ENCODE measurements around the gene PVR. TPM values are rescaled to one million over a fixed set of nuclear protein-coding genes. Genes with fewer than 3 reads are reported as not detected.

PVR gene
- polyA plus RNA-seq, 3 donors: 31.9 to 37.7 (median 34.1) TPM

DNA sequence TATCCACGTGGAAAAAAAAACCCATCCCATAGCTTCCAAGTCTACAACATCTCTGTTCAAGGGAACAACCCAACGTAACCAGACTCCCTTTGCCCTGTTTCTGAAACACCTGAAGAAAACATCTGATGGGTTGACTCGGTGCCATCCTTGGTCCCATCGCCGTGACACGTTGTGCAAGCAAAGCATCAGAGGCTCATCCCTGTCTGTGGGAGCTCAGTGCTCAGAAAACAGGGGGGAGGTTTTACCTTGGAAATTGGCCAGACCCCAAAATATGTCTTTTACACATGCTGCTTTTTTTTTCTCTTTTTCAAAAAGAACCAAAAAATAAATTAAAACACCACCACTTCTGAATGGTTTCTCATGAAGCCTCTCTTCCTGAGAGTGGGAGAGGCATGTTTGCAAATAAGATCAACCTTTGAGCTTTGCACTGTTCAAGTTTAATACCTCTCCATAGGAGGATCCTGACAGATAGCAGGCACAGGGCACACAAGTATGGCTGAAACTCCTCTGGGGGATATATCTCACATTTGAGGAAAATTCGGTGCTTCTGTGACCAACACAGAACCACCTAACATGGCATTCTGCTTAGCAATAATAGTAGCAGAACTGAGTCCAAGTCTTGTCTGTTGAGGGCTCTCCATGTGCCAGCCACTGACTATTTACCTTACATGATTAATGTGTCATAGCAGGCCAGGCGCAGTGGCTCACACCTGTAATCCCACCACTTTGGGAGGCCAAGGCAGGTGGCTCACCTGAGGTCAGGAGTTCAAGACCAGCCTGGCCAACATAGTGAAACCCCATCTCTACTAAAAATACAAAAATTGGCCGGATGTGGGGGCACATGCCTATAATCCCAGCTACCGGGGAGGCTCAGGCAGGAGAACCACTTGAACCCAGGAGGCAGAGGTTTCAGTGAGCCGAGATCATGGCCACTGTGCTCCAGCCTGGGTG is 7.0 kb upstream of the PVR start:
- no peak for DNase-seq (ENCODE audit: extremely low read depth in 1 of 11, low read depth in 9 of 11, low spot score in 4 of 11)

DNA sequence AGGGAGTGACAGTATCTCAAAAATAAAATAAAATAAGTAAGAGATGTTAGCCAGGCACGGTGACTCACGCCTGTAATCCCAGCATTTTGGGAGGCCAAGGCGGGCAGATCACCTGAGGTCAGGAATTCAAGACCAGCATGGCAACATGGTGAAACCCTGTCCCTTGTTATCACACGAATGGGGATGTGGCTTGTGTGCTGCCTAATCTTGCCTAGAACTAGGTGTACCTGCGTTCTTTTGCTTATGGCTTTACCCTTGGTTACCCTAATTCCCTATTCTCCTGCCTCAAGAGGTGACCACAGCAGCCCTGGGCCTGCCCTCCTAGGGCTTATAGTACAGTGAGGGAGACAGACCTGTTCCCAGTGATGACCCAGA is 6.3 kb upstream of the PVR start:
- no peak for DNase-seq (ENCODE audit: extremely low read depth in 1 of 11, low read depth in 9 of 11, low spot score in 4 of 11)

DNA sequence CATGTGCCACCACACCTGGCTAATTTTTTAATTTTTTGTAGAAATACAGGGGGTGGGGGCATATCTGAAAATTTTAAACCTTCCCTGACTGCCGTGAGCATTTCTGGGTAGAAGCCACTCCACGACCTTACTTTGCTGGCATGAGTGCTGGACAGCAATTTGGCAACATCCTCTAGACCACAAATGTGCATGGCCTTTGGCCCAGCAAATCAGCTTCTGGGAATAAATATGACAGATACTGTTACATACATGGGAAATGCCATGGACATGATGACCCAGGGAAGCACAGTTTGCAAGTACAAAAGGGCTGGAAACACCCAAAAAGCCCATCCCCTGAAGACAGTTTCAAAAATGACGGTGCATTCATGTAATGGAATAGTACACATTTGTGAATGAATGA is 3.2 kb upstream of the PVR start:
- DNase-seq (ENCODE audit: extremely low read depth in 1 of 11, low read depth in 9 of 11, low spot score in 4 of 11): no peak

DNA sequence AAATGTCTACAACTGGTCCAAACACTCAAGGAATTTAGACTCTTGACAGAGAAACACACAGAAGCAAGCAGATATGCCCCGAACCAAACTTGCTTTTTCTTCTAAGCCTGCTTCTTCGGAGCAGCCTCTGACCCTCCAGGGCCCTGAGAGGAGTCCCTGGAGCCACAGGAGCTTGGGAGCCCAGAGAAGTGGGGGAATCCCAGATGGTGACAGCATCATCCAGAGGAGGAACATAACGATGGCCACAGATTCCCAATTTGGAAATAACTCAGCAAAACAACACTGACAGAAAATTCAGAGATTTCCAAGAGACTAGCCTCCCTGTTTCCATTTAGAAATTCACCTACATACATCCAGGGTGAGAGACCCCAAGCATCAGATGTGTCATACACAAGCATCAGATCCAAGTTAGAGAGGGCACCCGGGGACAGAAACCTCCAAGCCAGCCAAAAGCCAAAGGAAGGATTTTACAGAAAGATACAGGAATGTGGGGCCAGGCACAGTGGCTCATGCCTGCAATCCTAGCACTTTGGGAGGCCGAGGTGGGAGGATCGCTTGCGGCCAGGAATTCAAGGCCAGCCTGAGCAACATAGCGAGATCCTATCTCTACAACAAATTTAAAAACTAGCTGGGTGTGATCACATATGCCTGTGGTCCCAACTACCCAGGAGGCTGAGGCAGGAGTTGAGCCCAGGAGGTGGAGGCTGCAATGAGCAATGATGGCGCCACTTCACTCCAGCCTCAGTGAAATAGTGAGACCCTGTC is 2.0 kb upstream of the PVR start:
- no peak for DNase-seq (ENCODE audit: extremely low read depth in 1 of 11, low read depth in 9 of 11, low spot score in 4 of 11)

DNA sequence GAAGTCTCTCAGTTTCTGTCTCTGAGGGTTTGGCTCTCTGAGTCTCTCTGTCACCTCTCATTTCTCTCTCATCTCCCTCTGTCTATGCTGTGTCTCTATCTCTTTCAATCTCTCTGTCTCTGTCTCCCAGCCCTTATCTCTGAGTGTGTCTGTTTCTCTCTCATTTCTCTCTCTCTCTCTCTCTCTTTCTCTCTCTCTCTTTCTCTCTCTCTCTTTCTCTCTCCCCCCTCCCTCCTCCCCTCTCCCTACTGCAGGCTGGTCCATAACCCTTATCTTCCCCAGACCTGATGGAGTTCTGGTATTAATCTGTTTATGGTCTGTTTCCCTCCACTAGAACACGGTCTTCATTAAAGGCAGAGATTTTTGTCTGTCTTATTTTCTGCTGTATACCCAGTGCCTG is 1.3 kb upstream of the PVR start:
- no peak for DNase-seq (ENCODE audit: extremely low read depth in 1 of 11, low read depth in 9 of 11, low spot score in 4 of 11)

DNA sequence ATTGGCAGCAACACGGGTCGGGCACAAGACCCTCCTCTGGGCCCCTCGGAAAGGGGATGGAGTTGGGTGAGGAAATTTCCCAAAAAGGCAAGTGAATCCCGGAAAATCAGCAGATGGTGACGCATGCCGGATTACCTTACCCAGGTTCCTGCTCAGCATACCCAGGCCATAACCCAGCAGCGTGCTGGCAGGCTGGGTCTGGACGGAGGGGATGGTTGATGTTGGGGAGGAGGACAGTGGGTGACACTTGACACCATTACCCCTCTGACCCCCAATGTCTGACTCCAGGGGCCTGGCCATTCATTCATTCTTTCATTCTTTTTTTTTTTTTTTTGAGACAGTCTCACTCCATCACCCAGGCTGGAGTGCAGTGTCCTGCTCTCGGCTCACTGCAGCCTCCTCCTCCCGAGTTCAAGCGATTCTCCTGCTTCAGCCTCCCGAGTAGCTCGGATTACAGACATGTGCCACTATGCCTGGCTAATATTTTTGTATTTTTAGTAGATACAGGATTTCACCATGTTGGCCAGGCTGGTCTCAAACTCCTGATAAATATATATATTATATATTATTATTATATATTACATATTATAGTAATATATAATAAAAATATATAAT is 799 bp downstream of the PVR start:
- peak in 5 of 11 donors; percentile 34 to 51 (median 38) for DNase-seq (ENCODE audit: extremely low read depth in 1 of 11, low read depth in 9 of 11, low spot score in 4 of 11)

DNA sequence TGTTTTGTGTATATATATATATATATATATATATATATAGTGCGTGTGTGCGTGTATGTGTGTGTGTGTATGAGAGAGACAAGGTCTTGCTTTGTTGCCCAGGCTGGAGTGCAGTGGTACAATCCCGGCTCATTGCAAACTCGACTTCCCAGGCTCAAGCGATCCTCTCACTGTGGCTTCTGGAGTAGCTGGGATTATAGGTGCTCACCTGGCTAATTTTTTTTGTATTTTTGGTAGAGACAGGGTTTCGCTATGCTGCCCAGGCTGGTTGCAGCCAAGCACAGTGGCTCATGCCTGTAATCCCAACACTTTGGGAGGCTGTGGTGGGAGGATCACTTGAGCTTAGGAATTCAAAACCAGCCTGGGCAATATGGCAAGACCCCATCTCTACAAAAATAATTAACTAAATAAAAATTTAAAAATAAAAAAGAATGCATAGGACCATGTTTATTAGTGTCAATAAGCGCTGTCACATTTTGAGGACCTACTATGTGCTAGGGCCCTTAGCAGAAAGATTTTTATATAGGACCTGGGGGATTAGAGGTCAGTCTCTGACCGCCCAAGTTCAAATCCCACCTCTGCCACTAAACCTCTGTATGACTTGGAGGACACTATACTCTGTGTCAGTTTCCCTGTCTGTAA is 1.8 kb downstream of the PVR start:
- DNase-seq (ENCODE audit: extremely low read depth in 1 of 11, low read depth in 9 of 11, low spot score in 4 of 11): no peak

DNA sequence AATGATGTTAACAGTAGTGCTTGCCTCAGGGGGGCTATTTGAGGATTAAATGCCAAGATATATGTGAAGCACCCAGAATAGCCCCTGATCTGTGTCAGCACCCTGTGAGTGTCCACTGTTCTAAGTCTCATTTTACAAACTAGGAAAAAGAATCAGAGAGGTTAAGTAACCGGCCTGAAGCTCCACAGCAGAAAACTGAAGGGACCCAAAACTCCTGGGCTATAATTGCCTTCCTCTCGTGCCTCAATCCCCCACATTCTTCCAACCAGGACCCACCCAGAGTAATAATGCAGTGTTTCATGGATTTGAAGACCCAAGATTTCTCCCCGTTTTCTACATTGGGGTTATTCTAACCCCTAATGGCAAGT is 2.3 kb downstream of the PVR start:
- DNase-seq (ENCODE audit: extremely low read depth in 1 of 11, low read depth in 9 of 11, low spot score in 4 of 11): no peak

DNA sequence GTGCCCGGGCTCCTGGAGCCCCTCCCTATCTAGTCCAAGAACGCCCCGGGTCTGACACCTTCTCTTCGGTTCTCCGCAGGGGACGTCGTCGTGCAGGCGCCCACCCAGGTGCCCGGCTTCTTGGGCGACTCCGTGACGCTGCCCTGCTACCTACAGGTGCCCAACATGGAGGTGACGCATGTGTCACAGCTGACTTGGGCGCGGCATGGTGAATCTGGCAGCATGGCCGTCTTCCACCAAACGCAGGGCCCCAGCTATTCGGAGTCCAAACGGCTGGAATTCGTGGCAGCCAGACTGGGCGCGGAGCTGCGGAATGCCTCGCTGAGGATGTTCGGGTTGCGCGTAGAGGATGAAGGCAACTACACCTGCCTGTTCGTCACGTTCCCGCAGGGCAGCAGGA is 3.4 kb downstream of the PVR start:
- DNase-seq (ENCODE audit: extremely low read depth in 1 of 11, low read depth in 9 of 11, low spot score in 4 of 11): no peak

DNA sequence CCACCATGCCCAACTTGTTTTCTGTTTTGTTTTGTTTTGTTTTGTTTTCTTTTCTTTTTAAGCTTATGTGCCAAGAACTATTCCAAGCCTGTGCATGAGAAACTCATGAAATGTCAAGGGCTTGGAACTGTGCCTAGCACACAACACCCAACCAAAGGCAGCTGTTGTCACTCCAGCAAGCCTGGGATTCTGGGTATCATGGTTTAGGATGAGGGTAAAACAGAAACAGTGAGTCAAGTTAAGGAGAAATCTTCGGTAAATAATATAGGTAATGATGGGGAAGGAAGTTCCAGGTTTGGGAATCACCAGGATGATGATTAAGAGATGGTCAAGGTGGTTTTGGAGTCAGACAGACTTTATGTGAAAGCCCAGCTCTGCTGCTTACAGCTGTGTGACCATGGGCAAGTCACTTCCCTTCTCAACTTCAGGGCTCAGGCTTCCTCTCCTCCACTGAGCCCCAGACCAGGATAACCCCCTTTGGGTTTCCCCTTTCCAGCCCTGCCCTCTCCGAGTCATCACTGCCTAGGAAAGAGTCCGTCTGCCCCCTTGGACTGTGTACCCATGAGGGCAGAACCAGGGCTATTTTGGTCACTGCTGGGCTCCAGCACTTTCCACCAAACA is 5.0 kb downstream of the PVR start:
- peak in 5 of 11 donors; percentile 27 to 57 (median 45) for DNase-seq (ENCODE audit: extremely low read depth in 1 of 11, low read depth in 9 of 11, low spot score in 4 of 11)

DNA sequence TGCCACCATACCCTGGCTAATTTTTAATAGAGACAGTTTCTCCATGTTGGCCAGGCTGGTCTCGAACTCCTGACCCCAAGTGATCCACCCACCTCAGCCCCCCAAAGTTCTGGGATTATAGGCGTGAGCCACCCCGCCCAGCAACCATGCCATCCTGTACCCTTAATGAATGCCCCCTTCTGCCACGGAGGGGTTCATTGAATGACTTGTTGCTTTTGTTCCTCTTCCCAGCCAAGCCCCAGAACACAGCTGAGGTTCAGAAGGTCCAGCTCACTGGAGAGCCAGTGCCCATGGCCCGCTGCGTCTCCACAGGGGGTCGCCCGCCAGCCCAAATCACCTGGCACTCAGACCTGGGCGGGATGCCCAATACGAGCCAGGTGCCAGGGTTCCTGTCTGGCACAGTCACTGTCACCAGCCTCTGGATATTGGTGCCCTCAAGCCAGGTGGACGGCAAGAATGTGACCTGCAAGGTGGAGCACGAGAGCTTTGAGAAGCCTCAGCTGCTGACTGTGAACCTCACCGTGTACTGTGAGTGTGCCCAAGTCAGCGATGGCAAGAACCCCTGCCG is 6.0 kb downstream of the PVR start:
- DNase-seq (ENCODE audit: extremely low read depth in 1 of 11, low read depth in 9 of 11, low spot score in 4 of 11): no peak

DNA sequence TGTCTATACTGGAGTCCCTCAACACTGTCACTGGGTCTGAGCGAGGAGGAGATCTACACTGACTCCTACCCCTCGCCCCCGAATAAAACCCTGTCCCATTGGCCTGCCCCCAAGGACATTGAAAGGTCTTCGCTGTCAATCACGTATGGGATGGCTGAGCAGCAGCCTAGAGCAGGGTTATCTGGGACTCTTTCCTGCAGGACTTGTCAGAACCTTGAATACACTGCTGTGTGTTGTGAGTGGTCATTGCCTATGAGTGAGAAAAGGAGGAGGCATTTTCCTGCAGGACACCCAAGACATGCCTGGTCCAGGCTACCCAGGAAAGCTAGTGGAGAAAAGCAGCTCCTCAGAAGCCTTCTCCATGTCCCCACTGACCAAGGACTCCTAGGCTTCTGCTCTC is 9.6 kb downstream of the PVR start:
- no peak for DNase-seq (ENCODE audit: extremely low read depth in 1 of 11, low read depth in 9 of 11, low spot score in 4 of 11)

DNA sequence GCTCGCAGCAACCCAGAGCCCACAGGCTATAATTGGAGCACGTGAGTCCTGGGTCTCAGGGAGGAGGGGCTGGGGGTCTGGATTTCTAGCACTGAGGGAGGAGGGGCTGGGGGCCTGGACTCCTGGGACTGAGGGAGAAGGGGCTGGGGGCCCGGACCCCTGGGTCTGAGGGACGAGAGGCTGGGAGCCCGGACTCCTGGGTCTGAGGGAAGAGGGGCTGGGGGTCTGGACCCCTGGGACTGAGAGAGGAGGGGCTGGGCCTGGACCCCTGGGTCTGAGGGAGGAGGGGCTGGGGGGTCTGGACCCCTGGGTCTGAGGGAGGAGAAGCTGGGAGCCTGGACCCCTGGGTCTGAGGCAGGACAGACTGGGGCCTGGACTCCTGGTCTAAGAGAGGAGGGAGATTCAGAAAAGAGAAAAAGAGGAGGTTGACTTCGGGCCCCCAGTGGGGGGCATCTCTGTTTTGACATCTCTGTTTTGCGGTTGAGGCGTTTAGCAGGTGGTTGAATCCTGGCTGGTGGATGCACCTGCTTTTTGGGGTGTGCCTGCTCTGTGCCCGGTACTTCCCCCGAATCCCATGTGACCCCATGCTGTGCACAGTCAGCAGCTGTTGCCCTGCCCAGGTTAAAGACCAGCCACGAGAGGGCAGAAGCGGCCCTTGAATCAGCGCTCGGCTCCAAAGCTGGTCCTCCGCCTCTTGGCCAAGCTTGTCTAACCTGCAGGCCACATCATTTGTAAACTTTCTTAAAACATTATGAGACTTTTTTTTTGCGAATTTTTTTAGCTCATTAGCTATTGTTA is 10.5 kb downstream of the PVR start:
- no peak for DNase-seq (ENCODE audit: extremely low read depth in 1 of 11, low read depth in 9 of 11, low spot score in 4 of 11)

DNA sequence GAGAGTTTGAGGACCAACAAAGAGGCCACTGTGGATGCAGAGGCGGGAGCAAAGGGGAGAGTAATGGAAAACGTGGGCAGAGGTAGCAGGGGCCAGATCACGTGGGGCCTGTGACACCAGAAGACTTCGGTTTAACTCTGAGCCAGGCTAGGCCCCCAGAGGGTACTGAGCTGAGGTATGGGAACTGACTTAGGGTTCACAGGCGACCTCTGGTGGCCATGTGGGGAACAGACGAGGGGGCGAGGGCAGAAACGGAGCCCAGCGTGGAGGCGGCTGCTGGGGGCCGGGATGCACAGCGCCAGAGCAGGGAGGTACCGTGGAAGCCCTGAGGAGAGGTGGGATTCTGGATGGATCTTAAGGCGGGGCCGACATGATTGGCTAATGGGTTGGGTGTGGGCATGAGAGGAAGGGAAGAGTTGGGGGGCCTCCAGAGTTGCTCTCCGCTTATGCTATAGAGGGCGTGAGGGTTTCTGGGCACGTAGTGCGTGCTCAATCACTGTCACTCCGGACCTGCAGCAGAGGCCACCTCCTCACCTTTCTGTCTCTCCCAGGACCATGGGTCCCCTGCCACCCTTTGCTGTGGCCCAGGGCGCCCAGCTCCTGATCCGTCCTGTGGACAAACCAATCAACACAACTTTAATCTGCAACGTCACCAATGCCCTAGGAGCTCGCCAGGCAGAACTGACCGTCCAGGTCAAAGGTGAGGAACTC is 13.7 kb downstream of the PVR start:
- DNase-seq (ENCODE audit: extremely low read depth in 1 of 11, low read depth in 9 of 11, low spot score in 4 of 11): peak in 4 of 11 donors; percentile 27 to 62 (median 46)

DNA sequence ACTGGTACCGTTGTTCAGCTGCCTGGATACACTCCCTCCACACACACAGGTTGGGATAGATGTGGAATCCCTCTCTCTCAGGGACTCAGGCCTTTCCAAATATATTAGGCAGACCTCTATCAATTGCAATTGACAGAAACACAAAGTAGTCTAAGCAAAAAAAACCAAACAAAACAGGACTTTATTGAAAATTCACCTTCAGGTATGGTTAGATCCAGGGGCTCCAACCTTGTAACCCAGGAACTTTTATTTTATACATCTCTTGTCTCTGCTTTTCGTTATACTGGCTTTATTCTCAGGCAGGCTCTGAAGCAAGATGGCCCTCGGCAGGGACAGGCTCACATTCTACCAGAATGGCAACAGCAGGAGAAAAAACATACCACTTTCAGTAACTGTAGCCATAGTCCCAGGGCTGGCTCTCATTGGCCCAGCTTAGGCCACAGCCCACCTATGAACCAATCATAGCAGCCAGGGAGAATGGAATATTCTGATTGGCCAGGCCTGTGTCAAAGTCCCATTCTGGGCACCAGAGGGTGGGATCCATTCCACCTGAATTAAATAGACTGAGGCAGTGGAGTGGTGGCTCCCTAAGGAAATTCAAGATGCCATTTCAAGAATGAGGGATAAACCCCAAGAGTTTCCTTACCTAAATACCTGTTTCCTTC is 14.5 kb downstream of the PVR start:
- DNase-seq (ENCODE audit: extremely low read depth in 1 of 11, low read depth in 9 of 11, low spot score in 4 of 11): no peak

DNA sequence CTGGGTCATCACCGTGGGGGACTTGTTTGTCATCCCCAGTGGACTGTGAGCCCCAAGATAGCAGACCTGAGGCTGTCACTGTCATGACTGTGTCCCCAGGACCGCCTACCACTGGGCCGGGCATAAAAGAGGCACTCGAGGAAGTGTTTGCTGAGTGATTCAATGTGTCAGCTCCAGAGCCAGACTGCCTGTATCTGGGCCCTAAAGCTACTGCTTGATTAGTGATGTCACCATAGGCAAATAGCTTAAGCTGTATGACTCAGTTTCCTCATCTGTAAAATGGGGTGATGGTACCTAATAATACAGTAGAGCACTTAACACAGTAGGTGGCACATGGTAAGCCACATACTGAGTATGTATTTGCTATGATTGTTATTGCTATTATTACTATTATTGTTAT is 16.4 kb downstream of the PVR start:
- DNase-seq (ENCODE audit: extremely low read depth in 1 of 11, low read depth in 9 of 11, low spot score in 4 of 11): no peak

DNA sequence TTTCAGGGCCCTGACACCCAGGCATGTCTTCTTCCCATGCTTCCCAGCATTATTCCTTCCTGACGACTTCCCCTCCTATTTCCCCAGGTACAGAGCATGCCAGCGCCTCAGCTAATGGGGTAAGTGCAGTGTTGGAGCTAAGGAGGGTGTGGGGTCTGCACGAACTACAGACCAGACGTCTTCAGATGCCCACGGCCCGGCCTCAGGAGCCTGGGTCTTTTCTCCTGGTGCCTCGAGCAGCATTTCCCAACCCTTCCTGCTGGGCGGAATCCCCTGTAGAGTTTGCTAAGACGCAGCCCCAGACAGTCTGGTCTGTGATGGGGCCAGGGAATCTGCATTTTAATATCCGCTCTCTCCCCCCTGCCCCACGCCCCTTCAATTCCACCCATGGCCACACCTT is 17.5 kb downstream of the PVR start:
- DNase-seq (ENCODE audit: extremely low read depth in 1 of 11, low read depth in 9 of 11, low spot score in 4 of 11): no peak

Data from renal cortex interstitium (tissue), 11 donors.